Measurements from ENCODE around the gene ADH7. TPM values are rescaled to one million over a fixed set of nuclear protein-coding genes. Genes with fewer than 3 reads are reported as not detected.
"Not testable (repeated sequence)": the region's sequence is repeated elsewhere in the genome, so short reads cannot be mapped to it uniquely, and the experiment has no call there.

Gene ADH7
- total and polyA plus RNA-seq, 5 donors from 2014 or later = not detected

DNA sequence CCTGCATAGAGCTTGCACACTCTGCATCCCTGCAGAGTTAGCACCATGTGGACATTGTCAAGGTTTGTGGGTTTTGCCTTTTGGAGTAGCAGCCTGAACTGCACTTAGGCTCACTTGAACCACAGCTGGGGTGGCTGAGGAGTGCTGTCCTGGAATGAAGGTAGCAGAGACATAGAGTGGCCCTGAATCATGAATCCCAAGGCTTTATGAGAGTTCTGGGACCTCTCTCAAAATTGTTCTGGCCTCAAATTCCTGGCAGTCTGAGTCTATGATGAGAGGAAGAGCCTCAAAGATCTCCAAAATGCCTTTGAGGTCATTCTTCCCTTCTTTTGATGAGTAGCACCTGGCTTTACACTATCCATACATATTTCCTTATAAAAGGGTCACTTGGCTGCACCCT, 45.5 kb downstream of the ADH7 start:
- peak overlapping the region in 1 of 4 donors; percentile 21 for H3K4me3 Mint-ChIP-seq
- peaks cover 31% of the 10 kb centered on the region for H3K27me3 Mint-ChIP-seq
- no peaks in the 10 kb centered on the region for H3K36me3 Mint-ChIP-seq

DNA sequence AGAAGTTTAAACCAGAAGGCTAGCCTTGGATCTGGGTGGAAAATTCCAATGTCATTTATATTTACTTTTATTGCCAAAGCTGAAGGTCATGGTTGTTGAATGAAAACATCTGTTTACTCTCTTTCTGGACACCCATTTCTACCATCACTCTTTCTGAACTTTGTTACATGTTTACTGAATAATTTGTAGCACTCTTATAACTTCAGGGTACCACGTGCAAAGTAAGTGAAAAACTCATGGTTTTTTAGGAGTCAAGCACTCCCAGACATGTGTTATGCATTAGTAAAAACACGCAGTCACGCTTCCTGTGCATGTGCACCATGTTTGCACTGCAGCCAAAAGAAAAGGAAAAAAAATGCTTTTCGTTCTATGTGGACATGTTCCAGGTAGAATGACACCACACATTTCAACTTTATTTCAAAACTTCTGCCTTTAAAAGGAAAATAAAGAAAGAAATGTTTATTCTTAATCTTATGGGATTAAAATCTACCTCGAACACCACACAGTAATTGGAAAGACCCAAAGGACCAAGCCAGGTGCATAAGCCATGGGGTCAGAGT, 51.2 kb downstream of the ADH7 start:
- Mint-ChIP-seq H3K4me1 (no peaks in the 10 kb centered on the region), H3K36me3 (no peaks in the 10 kb centered on the region), H3K4me3 (no peak overlapping the region), H3K27ac (no peak overlapping the region), H3K27me3 (peaks cover 43% of the 10 kb centered on the region), H3K9me3 (peaks cover 0 to 4% (median 0%) of the 10 kb centered on the region in 7 donors)
- Histone ChIP-seq H3K27me3 (ENCODE audit: control insufficient read depth, insufficient read depth, low read length) (peaks cover 11% of the 10 kb centered on the region), H3K9me3 (ENCODE audit: control insufficient read depth in 2 of 2, low read length in 2 of 2) (no peaks in the 10 kb centered on the region), H3K36me3 (ENCODE audit: control insufficient read depth, insufficient read depth, low read length) (no peaks in the 10 kb centered on the region), H3K4me3 (ENCODE audit: low read depth, low read length) (no peak overlapping the region), H3K27ac (ENCODE audit: insufficient read depth, low read length, poor library complexity, severe bottlenecking) (no peak overlapping the region), H3K4me1 (ENCODE audit: control insufficient read depth, insufficient read depth, low read length, poor library complexity, severe bottlenecking) (no peaks in the 10 kb centered on the region)
- ATAC-seq (ENCODE audit: low read depth in 2 of 2) (no peak), DNase-seq (no peak)

More for the DNA sequence above, 45.5 kb downstream of the ADH7 start:
- Histone ChIP-seq H3K36me3 (ENCODE audit: control insufficient read depth, insufficient read depth, low read length) (no peaks in the 10 kb centered on the region), H3K4me3 (ENCODE audit: low read depth, low read length) (no peak overlapping the region), H3K9me3 (ENCODE audit: control insufficient read depth in 2 of 2, low read length in 2 of 2) (no peaks in the 10 kb centered on the region), H3K27me3 (ENCODE audit: control insufficient read depth, insufficient read depth, low read length) (peaks cover 8% of the 10 kb centered on the region), H3K4me1 (ENCODE audit: control insufficient read depth, insufficient read depth, low read length, poor library complexity, severe bottlenecking) (no peaks in the 10 kb centered on the region), H3K27ac (ENCODE audit: insufficient read depth, low read length, poor library complexity, severe bottlenecking) (no peak overlapping the region)
- Mint-ChIP-seq H3K9me3 (peaks cover 0 to 1% (median 0%) of the 10 kb centered on the region in 7 donors), H3K27ac (no peak overlapping the region), H3K4me1 (peaks cover 0 to 6% (median 0%) of the 10 kb centered on the region in 4 donors)
- DNase-seq (no peak), ATAC-seq (ENCODE audit: low read depth in 2 of 2) (no peak)

DNA sequence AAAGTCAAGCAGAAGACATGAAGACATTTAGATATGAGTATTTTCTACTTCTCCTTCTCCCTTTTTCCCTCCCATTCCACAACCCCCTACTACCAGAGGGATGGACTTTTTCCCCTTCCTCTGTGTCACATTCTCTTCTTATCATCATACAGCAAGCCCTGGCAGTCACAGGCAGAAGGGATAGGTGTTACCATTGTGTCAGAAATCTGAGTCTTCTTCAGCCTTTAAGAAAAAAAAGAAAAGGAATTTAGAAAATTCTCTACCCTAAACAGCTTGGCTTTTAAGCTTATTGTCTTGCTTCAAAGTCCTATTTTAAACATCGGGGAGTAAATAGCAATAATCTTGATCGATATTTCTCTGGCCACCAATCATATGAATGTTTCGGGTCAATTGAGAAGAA, 51.7 kb downstream of the ADH7 start:
- no peak for DNase-seq
- no peak overlapping the region for H3K4me3 ChIP-seq (ENCODE audit: low read depth, low read length)
- no peak overlapping the region for H3K4me3 Mint-ChIP-seq
- no peaks in the 10 kb centered on the region for H3K9me3 ChIP-seq (ENCODE audit: control insufficient read depth in 2 of 2, low read length in 2 of 2)
- H3K27ac ChIP-seq (ENCODE audit: insufficient read depth, low read length, poor library complexity, severe bottlenecking) = no peak overlapping the region
- no peak overlapping the region for H3K27ac Mint-ChIP-seq
- H3K27me3 Mint-ChIP-seq = peaks cover 38% of the 10 kb centered on the region
- H3K36me3 Mint-ChIP-seq = no peaks in the 10 kb centered on the region
- H3K36me3 ChIP-seq (ENCODE audit: control insufficient read depth, insufficient read depth, low read length) = no peaks in the 10 kb centered on the region
- no peak for ATAC-seq (ENCODE audit: low read depth in 2 of 2)
- H3K4me1 ChIP-seq (ENCODE audit: control insufficient read depth, insufficient read depth, low read length, poor library complexity, severe bottlenecking) = no peaks in the 10 kb centered on the region
- peaks cover 0 to 4% (median 0%) of the 10 kb centered on the region in 7 donors for H3K9me3 Mint-ChIP-seq
- H3K27me3 ChIP-seq (ENCODE audit: control insufficient read depth, insufficient read depth, low read length) = peaks cover 11% of the 10 kb centered on the region
- no peaks in the 10 kb centered on the region for H3K4me1 Mint-ChIP-seq

DNA sequence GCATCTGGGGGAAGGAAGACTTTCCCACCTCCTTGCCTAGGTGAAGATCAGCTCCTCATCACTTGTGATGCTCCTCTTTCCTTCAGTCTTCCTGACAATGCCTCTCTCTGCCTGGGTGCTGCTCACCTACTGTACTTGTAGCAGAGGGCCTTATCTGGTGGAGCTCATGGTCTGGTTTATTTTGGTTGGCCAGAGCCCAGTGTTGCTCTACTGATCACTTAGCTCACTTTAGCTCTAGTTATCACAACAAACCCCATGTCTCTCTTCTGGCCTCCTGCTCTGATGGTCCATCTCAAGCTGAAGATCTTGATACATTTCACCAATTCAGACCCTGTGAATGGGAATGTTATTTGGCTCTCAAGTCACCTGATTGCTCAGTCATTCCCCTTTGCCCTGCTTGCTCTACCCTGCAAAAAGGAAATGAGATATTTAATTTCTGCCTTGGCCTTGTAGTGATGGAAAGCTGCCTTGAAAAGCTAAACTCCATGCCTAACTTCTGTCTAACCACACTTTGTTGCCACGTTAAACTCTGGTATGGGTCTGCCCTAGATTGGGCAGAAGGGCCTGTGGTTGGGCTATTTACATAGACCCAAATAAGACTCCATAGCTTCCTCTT, 52.3 kb downstream of the ADH7 start:
- no peaks in the 10 kb centered on the region for H3K4me1 Mint-ChIP-seq
- Histone ChIP-seq H3K9me3 (ENCODE audit: control insufficient read depth in 2 of 2, low read length in 2 of 2) (no peaks in the 10 kb centered on the region), H3K4me1 (ENCODE audit: control insufficient read depth, insufficient read depth, low read length, poor library complexity, severe bottlenecking) (no peaks in the 10 kb centered on the region), H3K36me3 (ENCODE audit: control insufficient read depth, insufficient read depth, low read length) (no peaks in the 10 kb centered on the region), H3K27ac (ENCODE audit: insufficient read depth, low read length, poor library complexity, severe bottlenecking) (no peak overlapping the region), H3K4me3 (ENCODE audit: low read depth, low read length) (no peak overlapping the region), H3K27me3 (ENCODE audit: control insufficient read depth, insufficient read depth, low read length) (peaks cover 11% of the 10 kb centered on the region)
- ATAC-seq (ENCODE audit: low read depth in 2 of 2) = no peak
- peaks cover 33% of the 10 kb centered on the region for H3K27me3 Mint-ChIP-seq
- DNase-seq = no peak
- no peak overlapping the region for H3K27ac Mint-ChIP-seq
- H3K4me3 Mint-ChIP-seq = no peak overlapping the region
- H3K9me3 Mint-ChIP-seq = peaks cover 0 to 4% (median 0%) of the 10 kb centered on the region in 7 donors
- H3K36me3 Mint-ChIP-seq = no peaks in the 10 kb centered on the region

DNA sequence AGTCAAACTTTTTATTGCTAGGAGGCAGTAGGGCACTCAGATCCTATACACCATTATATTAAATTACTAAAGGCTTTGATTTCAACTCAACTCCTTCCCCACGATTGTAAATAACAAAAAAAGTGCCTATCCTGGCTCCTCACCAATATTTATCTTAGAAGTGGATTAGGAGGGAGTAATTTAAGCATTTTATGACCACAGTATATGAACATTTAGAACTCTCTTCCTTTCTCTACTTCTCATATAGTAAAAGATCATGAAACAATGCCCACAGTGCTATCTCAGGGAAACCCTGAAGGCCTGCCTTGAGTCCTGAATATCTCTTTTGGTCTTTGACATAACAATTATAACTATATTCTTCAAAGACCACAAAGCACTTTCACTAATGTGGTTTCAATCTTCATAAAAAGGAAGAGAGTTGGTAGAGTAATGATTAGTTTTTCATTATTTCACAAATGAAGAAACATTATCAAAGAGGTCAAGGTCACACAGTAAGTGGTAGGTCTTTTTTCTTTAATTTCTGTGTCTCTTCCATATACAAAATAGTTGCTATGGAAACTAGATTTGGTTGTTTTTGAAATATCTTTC, 53.5 kb downstream of the ADH7 start:
- H3K27ac Mint-ChIP-seq = no peak overlapping the region
- Histone ChIP-seq H3K27me3 (ENCODE audit: control insufficient read depth, insufficient read depth, low read length) (peaks cover 8% of the 10 kb centered on the region), H3K36me3 (ENCODE audit: control insufficient read depth, insufficient read depth, low read length) (no peaks in the 10 kb centered on the region), H3K27ac (ENCODE audit: insufficient read depth, low read length, poor library complexity, severe bottlenecking) (no peak overlapping the region), H3K4me1 (ENCODE audit: control insufficient read depth, insufficient read depth, low read length, poor library complexity, severe bottlenecking) (no peaks in the 10 kb centered on the region), H3K4me3 (ENCODE audit: low read depth, low read length) (no peak overlapping the region), H3K9me3 (ENCODE audit: control insufficient read depth in 2 of 2, low read length in 2 of 2) (no peaks in the 10 kb centered on the region)
- peaks cover 30% of the 10 kb centered on the region for H3K27me3 Mint-ChIP-seq
- no peaks in the 10 kb centered on the region for H3K4me1 Mint-ChIP-seq
- H3K9me3 Mint-ChIP-seq = peaks cover 0 to 8% (median 2%) of the 10 kb centered on the region in 7 donors
- no peak for DNase-seq
- ATAC-seq (ENCODE audit: low read depth in 2 of 2) = no peak
- no peaks in the 10 kb centered on the region for H3K36me3 Mint-ChIP-seq
- no peak overlapping the region for H3K4me3 Mint-ChIP-seq

DNA sequence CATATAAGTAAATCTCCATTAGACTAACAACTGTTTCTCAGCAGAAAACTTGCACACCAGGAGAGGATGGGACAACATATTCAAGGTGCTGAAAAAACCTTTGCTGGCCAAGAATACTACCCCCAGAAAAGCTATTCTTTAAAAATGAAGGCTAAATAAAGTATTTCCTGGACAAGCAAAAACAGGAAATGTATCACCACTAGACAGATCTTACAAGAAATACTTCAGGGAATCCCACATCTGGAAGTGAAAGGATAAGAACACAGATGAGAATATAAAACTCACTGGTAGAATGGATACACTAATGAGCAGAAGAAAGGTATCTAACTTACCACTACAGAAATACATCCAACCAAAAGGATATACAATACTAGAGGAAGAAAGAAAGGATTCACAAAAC, 55.6 kb downstream of the ADH7 start:
- DNase-seq = no peak
- Histone ChIP-seq H3K27me3 (ENCODE audit: control insufficient read depth, insufficient read depth, low read length) (peaks cover 5% of the 10 kb centered on the region), H3K9me3 (ENCODE audit: control insufficient read depth in 2 of 2, low read length in 2 of 2) (peaks cover 0 to 4% of the 10 kb centered on the region in 2 experiments), H3K36me3 (ENCODE audit: control insufficient read depth, insufficient read depth, low read length) (no peaks in the 10 kb centered on the region), H3K4me3 (ENCODE audit: low read depth, low read length) (no peak overlapping the region), H3K4me1 (ENCODE audit: control insufficient read depth, insufficient read depth, low read length, poor library complexity, severe bottlenecking) (no peaks in the 10 kb centered on the region), H3K27ac (ENCODE audit: insufficient read depth, low read length, poor library complexity, severe bottlenecking) (no peak overlapping the region)
- H3K4me1 Mint-ChIP-seq = no peaks in the 10 kb centered on the region
- H3K27me3 Mint-ChIP-seq = peaks cover 25% of the 10 kb centered on the region
- no peak for ATAC-seq (ENCODE audit: low read depth in 2 of 2)
- H3K27ac Mint-ChIP-seq = no peak overlapping the region
- H3K4me3 Mint-ChIP-seq = no peak overlapping the region
- no peaks in the 10 kb centered on the region for H3K36me3 Mint-ChIP-seq
- H3K9me3 Mint-ChIP-seq = peaks cover 2 to 15% (median 4%) of the 10 kb centered on the region in 7 donors

DNA sequence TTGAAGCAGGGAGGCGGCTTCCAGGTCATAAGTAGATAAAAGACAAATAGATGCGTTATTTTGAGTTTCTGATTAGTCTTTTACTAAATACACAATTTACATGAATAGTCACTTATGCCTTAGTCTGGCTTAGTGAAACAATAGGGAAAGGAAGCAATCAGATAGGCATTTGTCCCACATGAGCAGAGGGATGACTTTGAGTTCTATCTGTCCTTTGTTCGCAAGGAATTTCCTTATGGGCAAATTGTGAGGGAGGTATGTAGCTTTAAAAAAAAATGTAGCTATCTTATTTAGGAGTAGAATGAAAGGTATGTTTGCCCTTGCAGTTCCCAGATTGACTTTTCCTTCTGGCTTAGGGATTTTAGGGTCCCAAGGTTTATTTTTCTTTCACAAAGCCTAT, 56.3 kb downstream of the ADH7 start:
- Histone ChIP-seq H3K27me3 (ENCODE audit: control insufficient read depth, insufficient read depth, low read length) (peaks cover 5% of the 10 kb centered on the region), H3K36me3 (ENCODE audit: control insufficient read depth, insufficient read depth, low read length) (no peaks in the 10 kb centered on the region), H3K4me3 (ENCODE audit: low read depth, low read length) (no peak overlapping the region), H3K27ac (ENCODE audit: insufficient read depth, low read length, poor library complexity, severe bottlenecking) (no peak overlapping the region), H3K4me1 (ENCODE audit: control insufficient read depth, insufficient read depth, low read length, poor library complexity, severe bottlenecking) (no peaks in the 10 kb centered on the region), H3K9me3 (ENCODE audit: control insufficient read depth in 2 of 2, low read length in 2 of 2) (peaks cover 0 to 4% of the 10 kb centered on the region in 2 experiments)
- ATAC-seq (ENCODE audit: low read depth in 2 of 2) = no peak
- H3K36me3 Mint-ChIP-seq = no peaks in the 10 kb centered on the region
- H3K4me1 Mint-ChIP-seq = no peaks in the 10 kb centered on the region
- H3K9me3 Mint-ChIP-seq = peaks cover 2 to 17% (median 5%) of the 10 kb centered on the region in 7 donors
- H3K4me3 Mint-ChIP-seq = no peak overlapping the region
- H3K27me3 Mint-ChIP-seq = peaks cover 28% of the 10 kb centered on the region
- no peak for DNase-seq
- no peak overlapping the region for H3K27ac Mint-ChIP-seq

DNA sequence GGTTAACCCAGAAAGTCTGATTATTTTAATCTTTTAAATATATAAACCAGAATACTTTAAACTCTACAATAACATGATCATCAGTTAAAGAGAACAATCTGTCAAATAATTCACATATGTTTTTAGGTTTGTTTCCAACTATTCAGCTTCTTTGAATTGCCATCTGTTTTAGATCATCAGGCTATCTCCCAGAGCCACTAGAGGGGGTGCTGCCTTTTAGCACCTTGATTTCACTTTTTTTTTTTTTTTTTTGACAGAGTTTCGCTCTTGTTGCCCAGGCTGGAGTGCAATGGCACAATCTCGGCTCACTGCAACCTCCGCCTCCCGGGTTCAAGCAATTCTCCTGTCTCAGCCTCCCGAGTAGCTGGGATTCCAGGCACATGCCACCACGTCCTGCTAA, 57.8 kb downstream of the ADH7 start:
- H3K27ac Mint-ChIP-seq; H3K4me1 ChIP-seq (ENCODE audit: control insufficient read depth, insufficient read depth, low read length, poor library complexity, severe bottlenecking); H3K9me3 ChIP-seq (ENCODE audit: control insufficient read depth in 2 of 2, low read length in 2 of 2); H3K36me3 Mint-ChIP-seq; H3K4me3 ChIP-seq (ENCODE audit: low read depth, low read length); H3K27me3 ChIP-seq (ENCODE audit: control insufficient read depth, insufficient read depth, low read length); H3K27ac ChIP-seq (ENCODE audit: insufficient read depth, low read length, poor library complexity, severe bottlenecking); H3K4me1 Mint-ChIP-seq; ATAC-seq (ENCODE audit: low read depth in 2 of 2); H3K4me3 Mint-ChIP-seq; H3K36me3 ChIP-seq (ENCODE audit: control insufficient read depth, insufficient read depth, low read length): not testable (repeated sequence)
- H3K27me3 Mint-ChIP-seq = peaks cover 18% of the 10 kb centered on the region
- H3K9me3 Mint-ChIP-seq = peaks cover 2 to 17% (median 9%) of the 10 kb centered on the region in 7 donors
- DNase-seq = peak in 1 of 3 donors; percentile 3

All from CD4-positive, CD25-positive, alpha-beta regulatory T cell (primary cell).